CD4-positive, alpha-beta T cell treated with Interferon gamma for 1 hour (primary cell): Measurements from ENCODE around the gene POLR2J3.
"Not testable (repeated sequence)": the region's sequence is repeated elsewhere in the genome, so short reads cannot be mapped to it uniquely, and the experiment has no call there.

Experiments
- DNase-seq: peaks from one replicate; pipeline ENCODE4 v3.0.0-alpha.2; 2020

The POLR2J3 gene

DNA sequence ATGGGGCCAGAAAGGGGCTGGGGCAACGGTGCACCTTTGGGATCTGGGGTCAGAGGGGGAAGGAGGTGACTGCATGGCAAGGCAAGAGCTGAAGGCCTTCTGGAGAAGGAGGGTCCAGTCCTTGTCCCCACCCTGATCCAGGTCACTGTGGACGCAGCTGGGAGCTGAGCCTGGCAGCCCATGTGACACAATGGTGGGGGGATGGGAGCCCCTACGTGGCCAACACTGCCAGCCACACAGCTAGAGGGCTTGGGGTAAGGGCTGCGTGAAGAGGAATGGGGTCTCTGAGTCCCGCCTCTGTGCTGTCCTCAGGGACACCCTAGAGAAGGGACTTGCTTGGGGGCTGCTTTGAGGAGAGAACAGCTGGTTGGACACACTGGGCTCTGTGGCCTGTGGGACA lies 9.3 kb upstream of the POLR2J3 start:
- not testable (repeated sequence) for DNase-seq

DNA sequence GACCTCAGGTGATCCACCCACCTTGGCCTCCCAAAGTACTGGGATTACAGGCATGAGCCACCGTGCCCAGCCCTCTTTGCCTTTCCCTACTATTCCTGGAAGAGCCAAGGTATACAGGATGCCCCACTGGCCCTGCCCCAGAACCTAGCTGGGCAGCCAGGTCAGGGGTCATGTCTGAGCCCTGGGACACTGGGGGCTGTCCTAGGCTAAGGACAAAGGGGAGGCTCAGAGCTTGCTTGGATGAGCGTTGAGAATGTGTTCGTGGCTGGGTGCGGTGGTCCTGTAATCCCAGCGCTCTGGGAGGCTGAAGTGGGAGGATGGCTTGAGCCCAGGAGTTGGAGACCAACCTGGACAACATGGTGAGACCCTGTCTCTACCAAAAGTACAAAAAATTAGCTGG lies 6.1 kb upstream of the POLR2J3 start:
- not testable (repeated sequence) for DNase-seq

DNA sequence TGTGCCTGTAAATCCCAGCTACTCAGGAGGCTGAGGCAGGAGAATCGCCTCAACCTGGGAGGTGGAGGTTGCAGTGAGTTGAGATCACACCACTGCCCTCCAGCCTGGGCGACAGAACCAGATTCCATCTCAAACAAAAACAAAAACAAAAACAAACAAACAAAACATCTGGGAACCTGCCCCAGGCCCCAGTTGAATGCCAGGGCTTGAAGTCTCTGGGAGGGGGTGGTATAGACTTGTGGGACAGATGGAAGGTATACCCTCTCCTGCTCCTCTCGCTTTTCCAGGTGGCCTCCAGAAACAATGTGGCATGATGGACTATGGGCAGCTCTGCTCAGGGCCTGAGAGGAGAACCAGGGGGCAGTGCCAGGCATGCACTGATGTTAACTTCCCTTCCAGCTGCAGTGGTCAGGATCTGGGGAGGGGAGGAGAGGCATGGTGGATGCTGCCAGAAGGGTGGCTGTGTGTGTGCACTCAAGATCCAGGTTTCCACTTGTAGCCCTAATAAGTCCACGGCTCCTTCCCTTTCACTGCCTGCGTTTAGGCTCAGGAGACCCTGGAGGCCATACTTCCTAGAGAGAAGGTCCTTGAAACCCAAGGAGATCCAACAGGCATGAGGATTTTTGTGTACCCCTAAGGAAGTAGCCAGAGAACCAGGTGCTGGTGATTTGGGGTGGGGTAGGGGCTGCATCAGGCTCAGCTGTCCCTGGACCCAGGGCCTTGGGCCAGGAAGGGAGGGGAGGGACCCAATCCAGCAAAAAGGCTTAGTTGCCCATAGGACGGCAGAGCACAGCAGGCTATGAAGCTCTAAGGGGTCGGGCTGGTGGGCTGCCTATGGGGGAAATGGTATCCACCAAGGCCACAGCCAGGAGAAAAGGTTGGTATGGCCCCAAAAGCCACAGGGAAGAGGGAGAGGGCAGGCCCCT lies 5.2 kb upstream of the POLR2J3 start:
- not testable (repeated sequence) for DNase-seq

DNA sequence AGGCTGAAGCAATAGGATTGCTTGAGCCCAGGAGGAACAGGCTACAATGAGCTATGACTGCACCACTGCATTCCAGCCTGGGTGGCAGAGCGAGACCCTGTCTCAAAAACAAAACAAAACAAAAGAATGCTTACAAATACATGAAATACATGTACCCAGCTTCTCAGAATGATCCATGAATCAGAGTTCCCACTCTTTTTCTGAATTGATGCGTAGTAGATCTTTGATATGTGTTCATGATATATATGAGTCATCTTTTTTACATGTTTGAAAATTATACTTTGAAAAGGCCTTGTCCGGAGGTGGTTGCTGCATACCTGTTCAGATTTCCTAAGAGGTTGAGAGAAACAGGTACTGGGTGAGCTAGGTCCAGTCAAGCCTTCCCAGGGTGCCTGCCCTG lies 4.0 kb upstream of the POLR2J3 start:
- not testable (repeated sequence) for DNase-seq

DNA sequence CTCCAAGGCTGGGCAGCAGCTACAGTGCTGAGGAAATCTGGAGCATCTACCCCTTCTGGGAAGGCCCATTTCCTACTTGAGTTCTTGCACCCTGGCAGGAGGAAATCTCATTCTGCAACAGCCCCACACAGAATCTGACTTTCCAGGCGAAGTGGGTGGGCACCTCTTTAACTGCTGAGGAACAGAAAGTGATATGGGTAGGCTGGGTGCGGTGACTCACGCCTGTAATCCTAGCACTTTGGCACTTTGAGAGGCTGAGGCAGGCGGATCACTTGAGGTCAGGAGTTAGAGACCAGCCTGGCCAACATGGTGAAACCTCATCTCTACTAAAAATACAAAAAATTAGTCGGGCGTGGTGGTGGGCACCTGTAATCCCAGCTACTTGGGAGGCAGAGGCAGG lies 2.2 kb upstream of the POLR2J3 start:
- DNase-seq = not testable (repeated sequence)

DNA sequence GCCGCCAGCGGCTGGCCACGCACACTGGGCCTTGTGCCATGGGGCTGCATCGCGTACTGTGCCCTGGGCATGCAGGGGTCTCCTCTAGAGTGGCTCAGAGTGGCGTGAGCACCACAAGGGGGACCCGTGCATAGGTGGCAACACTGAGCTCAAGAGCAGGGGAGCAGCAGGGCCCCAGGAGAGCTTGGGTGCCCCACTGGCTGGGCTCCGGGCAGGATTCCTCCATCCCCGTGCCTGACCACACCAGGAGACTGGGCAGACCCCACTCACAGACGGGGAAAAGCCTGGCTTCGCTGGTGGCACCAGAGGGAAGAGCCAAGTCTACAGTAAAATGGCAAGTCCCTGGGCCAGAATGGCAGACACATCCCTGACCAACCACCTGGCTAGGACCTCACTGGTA lies 3.8 kb downstream of the POLR2J3 start:
- DNase-seq = not testable (repeated sequence)

DNA sequence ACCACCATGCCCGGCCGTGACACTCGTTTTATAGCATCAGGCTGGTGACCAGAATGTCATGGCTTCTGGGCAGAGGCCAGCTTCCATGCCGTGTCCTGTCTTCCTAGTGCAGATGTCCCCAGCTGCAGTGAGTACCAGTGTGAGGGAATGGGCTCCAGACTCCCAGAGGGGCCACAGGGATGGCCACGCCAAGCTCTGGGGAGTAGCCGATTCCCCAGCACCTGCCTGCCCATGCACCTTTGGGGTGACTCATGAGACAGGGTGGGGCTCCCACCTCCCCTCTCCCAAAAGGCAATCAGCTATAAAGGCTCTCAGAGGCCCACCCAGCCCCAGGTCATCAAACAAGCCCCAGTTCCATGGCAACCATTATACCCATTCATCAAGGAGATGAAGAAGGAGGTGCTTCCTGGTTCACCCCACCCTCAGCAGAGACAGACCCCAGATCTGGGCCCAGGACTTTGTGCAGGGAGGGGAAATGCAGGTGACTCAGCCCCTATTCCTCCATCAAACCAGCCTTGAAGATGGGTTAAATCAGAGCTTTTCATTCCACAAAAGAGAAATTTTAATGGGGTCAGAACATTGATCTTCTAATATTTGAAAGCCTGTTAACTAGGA lies 21.5 kb downstream of the POLR2J3 start, which contains the start of gene SPDYE2:
TSS of gene SPDYE2 (plus strand) at position 419 of the 615 bp plus-strand sequence. CDS start 2,030 bp downstream, outside the sequence.
- DNase-seq = not testable (repeated sequence)

DNA sequence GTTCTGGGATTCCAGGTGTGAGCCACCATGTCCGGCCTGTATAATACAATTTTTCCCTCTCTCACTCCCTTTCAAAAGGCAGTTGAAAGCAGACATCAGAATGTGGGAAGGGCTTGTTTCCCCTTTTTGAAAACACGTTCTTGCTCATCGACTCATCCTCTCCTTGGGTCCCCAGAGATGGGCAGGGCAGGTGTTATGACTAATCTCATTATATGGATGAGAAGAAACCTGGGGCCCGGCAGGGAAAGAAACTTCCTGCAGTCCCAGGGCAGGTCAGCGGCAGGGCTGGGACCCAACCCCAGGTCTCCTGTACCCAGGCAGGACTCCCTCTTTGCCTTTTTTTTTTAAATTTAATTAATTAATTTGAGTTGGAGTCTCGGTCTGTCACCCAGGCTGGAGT lies 26.0 kb downstream of the POLR2J3 start:
- not testable (repeated sequence) for DNase-seq

DNA sequence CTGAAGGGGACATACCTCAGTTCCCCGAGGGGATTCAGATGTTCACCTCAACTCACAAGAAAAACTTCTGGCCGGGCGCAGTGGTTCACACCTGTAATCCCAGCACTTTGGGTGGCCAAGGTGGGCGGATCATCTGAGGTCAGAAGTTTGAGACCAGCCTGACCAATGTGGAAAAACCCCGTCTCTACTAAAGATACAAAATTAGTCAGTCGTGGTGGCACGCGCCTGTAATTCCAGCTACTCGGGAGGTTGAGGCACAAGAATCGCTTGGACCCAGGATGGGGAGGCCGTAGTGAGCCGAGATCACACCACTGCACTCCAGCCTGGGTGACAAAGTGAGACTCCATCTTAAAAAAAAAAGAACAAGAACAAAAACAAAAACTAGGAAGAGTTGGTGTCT lies 27.1 kb downstream of the POLR2J3 start:
- DNase-seq = not testable (repeated sequence)

DNA sequence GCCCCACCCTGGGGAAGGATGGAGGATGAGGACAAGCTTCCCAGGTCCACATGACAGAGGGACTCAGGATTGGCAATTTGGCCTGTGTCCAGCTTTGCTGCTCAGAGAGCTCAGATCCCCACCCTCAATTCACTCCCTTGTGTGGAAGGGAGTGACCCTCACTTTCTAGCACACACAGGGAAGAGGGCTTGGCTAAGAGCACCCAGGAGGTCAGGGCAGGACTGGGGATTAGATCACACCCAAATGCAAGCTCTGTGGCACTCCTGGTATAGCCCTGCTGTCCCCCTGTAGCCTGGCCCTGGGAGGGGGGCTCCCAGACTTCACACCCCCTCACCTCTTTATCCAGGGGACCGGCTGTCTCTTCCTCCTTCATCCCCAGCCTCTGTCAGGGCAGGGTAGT lies 28.0 kb downstream of the POLR2J3 start:
- DNase-seq = not testable (repeated sequence)

DNA sequence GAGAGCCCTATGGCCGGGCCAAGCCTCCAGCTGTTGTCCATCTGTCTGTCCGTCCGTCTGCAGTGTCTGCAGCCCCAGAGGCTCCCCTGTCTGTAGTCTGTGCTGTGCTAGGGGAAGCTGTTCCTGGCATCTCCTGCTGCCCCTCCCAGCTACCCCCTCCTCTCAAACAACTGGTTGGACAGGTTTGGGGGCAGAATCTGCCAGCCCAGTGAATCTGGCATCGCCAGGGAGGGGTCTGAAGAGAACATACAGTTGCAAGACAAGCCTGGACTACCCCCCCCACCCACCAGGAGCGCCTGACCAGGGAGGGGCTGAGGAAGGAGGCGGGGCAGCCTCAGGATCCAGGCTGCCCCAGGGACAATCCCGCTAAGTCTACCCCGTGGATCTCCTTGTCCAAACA lies 28.8 kb downstream of the POLR2J3 start, which contains the start of gene UPK3BL2:
TSS of gene UPK3BL2 (minus strand) at position 101 of the 400 bp plus-strand sequence. CDS start at position 41, 60 bp downstream.
- DNase-seq = not testable (repeated sequence)

DNA sequence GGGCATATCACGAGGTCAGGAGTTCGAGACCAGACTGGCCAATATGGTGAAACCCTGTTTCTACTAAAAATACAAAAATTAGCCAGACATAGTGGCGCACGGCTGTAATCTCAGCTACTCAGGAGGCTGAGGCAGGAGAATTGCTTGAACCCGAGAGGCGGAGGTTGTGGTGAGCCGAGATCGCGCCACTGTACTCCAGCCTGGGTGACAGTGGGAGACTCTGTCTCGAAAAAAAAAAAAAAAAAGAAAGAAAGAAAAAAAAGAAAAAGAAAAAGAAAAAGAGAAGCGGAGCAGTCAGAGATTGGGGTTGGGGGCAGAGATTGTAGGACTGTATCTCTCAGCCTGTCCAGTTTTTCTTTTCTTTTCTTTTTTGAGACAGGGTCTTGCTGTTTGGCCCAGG lies 29.6 kb downstream of the POLR2J3 start:
- DNase-seq = not testable (repeated sequence)

DNA sequence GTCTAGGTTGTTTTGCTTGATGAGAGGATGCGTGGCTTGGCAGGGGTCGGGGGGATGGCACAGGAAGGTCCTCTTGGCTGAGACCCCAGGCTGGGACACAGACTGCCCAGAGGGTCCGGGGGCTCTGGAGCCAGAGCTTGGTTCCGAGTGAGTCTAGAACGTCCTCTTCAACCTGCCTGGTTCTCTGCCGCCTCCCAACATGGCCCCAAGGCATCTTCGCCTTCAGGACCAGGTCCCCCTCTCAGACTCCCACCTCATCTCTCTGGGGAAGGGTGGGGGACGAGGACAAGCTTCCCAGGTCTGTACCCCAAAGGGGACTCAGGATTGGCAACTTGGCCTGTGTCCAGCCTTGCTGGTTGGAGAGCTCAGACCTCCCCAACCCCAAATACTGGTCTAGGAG lies 30.3 kb downstream of the POLR2J3 start:
- DNase-seq = not testable (repeated sequence)

DNA sequence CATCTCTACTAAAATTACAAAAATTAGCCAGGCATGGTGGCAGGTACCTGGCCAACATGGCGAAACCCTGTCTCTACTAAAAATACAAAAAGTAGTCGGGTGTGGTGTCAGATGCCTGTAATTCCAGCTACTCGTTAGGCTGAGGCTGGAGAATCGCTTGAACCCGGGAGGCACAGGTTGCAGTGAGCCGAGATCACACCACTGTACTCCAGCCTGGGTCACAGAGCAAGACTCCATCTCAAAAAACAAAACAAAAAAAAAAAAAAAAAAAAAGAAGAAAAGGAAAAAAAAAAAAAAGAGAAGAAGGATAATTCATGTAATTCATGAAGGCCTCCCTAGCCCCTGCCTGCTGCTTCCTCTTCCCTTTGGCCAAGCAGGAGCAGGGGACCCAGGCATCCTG lies 31.8 kb downstream of the POLR2J3 start:
- not testable (repeated sequence) for DNase-seq

DNA sequence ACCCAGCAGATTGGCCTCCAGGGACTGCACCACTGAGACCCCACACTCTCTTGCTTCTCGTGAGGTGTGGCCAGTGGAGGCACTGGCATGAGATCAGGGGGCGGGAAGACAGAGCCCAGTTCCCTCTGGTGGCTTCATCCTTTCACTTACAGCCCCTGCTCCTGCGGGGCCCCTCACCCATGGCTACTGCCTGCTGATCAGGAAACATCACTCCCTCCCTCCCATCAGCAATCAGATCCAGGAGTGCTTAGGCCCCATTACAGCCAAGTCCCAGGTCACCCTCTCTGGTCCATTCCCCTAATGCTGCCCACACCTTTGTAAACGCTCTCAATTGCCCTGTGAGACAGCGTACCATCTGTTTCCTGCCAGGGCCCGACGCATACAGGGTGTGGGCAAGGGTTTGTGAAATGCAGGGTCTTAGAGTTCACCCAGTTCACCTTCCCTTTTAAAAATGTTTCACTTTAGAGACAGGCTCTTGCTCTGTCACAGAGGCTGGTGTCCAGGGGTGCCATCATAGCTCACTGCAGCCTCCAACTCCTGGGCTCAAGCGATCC lies 37.2 kb downstream of the POLR2J3 start:
- DNase-seq = not testable (repeated sequence)

DNA sequence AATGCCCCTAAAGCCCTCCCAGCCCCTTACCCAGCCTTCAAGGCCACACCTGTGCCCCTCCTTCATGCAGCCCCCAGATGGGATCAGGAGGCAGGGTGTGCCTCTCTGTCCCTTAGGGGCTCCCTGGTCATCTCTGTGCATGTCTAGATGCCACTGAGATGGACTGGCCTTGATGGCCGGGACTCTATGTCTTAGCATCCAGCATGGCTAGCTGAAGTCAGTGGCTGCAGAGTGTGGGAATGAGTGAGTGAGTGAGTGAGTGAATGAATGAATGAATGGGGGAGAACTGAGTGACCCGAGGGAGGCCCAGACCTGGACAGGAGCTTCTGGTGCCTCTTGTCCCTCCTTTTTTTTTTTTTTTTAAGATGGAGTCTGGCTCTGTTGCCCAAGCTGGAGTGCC lies 40.3 kb downstream of the POLR2J3 start:
- not testable (repeated sequence) for DNase-seq

DNA sequence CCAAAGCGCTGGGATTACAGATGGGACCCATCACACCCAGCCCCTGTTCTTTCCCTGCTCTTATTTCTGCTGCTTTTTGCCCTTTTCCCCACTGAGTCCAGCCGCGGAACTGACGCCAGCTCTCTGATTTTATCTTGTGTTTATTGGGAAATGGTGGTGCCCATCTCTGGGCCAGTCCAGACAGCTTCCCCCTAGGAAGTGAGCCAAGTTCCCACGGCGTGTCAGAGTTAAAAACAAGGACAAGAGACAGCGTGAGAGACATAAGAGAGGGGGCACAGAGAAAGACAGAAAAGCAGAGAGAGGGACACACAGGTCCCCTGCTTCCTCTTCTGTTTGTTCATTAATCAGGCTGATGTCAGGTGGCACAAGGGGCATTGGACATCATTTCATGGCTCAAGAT lies 40.8 kb downstream of the POLR2J3 start:
- DNase-seq = not testable (repeated sequence)

DNA sequence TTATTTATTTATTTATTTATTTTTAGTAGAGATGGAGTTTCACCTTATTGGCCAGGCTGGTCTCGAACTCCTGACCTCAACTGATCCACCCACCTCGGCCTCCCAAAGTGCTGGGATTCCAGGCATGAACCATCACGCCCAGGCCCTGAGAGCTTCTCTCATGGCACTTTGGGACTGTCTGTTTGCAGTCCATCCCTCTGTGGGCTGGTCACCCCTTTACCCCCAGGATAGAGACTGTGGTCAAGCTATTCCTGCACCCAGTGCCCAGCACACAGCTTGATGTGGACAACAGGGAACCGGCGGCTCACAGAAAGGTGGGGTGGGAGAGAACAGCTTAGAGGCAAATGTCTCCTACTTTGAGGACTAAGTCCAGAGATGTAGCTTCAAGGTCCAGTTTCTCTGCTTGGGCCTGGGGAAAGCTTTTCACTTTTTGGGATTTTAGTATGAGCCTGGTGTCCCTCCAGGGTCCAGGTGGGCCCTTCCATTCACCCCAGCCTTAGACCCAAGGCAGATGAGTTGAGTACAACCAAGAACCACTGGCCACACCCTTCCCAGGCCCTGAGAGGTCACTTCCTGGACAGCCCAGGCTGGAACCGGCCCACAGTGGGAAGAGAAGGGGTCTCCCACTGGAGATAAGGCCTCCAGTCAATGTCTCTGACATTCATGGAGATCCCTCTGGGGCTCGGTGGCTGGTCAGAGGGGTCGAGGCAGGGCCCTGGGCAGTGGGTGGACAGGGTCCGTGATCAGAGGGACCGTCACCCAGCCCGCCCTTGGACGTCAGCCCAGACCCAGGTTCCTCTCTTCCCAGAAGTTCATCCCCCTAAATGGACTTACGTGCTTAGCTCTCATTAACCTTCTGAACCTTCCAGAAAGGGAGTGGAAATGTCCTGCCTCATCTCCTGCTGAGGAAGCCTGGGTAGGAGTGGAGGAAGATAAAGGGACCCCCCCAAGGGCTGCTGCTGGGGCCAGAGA lies 44.3 kb downstream of the POLR2J3 start:
- DNase-seq = not testable (repeated sequence)

DNA sequence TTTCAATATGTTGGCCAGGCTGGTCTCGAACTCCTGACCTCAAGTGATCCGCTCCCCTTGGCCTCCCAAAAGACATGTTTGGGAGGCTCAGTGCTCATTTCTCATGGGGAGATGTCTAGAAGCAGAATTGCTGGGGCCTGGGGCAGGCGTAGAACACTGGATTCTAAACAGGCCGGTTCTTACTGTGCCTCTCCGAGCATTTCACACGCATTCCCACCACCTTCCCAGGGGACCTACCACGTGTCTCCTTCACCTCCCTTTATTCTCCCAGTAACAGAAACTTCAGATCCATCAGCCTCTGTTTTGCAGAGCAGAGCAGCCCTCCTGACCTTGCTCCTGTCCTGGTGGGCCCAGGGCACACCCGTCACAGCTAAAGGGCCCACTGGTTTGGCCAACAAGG lies 45.2 kb downstream of the POLR2J3 start:
- not testable (repeated sequence) for DNase-seq

DNA sequence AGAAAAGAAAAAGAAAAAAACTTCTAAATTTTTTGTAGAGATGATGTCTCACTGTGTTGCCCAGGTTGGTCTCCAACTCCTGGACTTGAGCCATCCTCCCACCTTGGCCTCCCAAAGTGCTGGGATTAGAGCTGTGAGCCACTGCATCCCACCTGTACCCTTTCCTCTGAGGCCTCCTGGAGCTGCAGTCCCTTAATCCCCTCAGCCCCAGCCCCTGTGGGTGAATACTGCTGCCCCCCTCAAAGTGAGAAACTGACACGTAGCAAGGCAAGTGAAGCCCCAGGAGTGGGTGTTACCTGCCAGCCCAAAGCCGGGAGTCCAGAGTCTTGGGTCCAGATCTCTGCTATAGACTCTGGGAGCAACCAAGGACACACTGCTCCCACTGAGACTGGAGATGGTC lies 47.6 kb downstream of the POLR2J3 start:
- DNase-seq = not testable (repeated sequence)

DNA sequence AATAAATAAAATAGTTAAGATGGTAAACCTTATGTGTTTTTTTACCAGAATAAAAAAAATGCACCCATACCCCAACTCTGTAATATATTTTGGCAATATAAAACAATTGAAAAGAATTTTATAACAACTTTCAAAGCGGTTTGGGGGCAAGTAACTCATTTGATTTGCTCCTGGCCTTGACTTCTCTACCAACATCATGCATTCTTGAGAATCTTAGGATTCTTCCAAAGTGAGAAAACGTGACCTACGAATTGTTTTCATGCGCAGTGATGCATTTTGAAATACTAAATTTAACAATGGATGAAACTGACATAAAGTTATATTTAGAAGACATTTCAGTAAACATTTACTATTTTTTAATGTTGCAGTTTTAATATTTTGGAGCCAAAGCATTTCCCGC lies 51.6 kb downstream of the POLR2J3 start:
- DNase-seq = not testable (repeated sequence)

DNA sequence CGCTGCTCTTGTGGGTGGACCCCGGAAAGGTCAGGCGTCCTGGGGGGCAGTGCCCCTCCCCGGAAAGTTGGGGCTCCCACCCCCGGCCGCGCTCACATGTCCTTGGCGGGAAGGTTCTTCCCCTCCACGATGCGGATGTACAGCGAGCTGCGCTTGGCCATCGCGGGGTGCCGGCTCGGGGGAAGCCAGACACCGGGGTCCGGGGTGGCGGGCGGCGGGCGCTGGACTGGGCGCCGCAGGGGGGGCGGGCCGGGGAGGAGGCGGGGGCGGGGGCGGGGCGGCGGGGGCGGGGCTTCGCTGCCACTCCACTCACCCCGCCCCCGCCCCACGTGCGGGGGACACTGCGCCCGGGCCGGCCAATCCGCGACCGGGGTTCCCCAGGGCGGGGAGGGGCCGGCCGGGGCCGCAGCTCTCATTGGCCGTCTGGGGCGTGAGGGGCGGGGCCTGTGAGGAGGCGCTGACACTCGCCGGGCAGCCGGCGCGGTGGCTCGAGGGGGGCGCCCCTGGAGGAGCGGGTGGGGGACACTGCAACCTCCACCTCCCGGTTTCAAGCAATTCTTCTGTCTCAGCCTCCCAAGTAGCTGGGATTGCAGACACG lies 54.7 kb downstream of the POLR2J3 start, which contains the start of gene RASA4B:
TSS of gene RASA4B (minus strand) at position 228 of the 598 bp plus-strand sequence. CDS start at position 161, 67 bp downstream.
- not testable (repeated sequence) for DNase-seq
